Spinal cord (tissue), 10 donors: Measurements from ENCODE around the gene ISOC1. TPM values are rescaled to one million over a fixed set of nuclear protein-coding genes. Genes with fewer than 3 reads are reported as not detected.
A peak's percentile ranks its signal among the peaks of the same experiment; 100 is the strongest.

Experiments used
- DNase-seq, 6 donors: peaks; one replicate each; pipeline versions ENCODE4 v3.0.0 to v3.0.0-alpha.2; 2013 to 2015; ENCODE audit warnings: low spot score in 6 of 6, low read depth in 4 of 6
- H3K27ac ChIP-seq: one replicate; pipeline ENCODE4 v1.5.1; 2013; ENCODE audit warnings: low read depth, low read length, control low read depth
- H3K27me3 ChIP-seq: one replicate; pipeline ENCODE4 v1.6.1; 2013; ENCODE audit warnings: low read length; ENCODE audit not compliant: control insufficient read depth, insufficient read depth
- H3K36me3 ChIP-seq: one replicate; pipeline ENCODE4 v1.6.1; 2013; ENCODE audit warnings: low read length; ENCODE audit not compliant: control insufficient read depth, insufficient read depth
- H3K4me1 ChIP-seq: one replicate; pipeline ENCODE4 v1.6.1; 2013; ENCODE audit warnings: low read length; ENCODE audit not compliant: control insufficient read depth, insufficient read depth
- H3K4me3 ChIP-seq: one replicate; pipeline ENCODE4 v1.5.1; 2013; ENCODE audit warnings: low read depth, low read length, control low read depth
- H3K9me3 ChIP-seq: one replicate; pipeline ENCODE4 v1.6.1; 2013; ENCODE audit warnings: low read length; ENCODE audit not compliant: control insufficient read depth, insufficient read depth
- WGBS: methylation state at CpG from one replicate; pipeline ENCODE4 v1.1.5; 2013; ENCODE audit warnings: missing lambda C conversion rate; ENCODE audit not compliant: insufficient coverage; 5-methylcytosine and 5-hydroxymethylcytosine counted together
- polyA plus RNA-seq, 2 donors: library from polyadenylated mRNA; unstranded; fragments of 120-200 nt; gene quantifications; one replicate each; pipeline ENCODE4 v1.2.1, GENCODE V29; 2013; ENCODE audit not compliant: insufficient read length in 2 of 2
- total RNA-seq, 2 donors: library from RNA; depleted of rRNA in 1 of 2; stranded (reverse); fragments of 120-200 nt in 1 of 2; fragments of >200 nt in 1 of 2; gene quantifications; one replicate each; pipeline versions ENCODE4 v1.2.3 to v1.2.4, GENCODE V29; 2013 to 2014
- donor health status: healthy.

ISOC1 gene
- total and polyA plus RNA-seq, 4 donors = 17.5 to 55.7 (median 38.4) TPM

GRCh38 chr5:129082225-129083136 lies 12.1 kb upstream of the ISOC1 start:
- H3K27ac ChIP-seq = no peak overlapping the region
- no peak for DNase-seq
- H3K4me1 ChIP-seq = no peaks in the 10 kb centered on the region
- H3K9me3 ChIP-seq = no peaks in the 10 kb centered on the region
- no peaks in the 10 kb centered on the region for H3K27me3 ChIP-seq
- H3K36me3 ChIP-seq = no peaks in the 10 kb centered on the region
- 100% methylated on average over 2 of the region's 6 CpGs for WGBS
- no peak overlapping the region for H3K4me3 ChIP-seq

- Histone ChIP-seq H3K27me3 (no peaks in the 10 kb centered on the region), H3K4me3 (peak overlapping the region; percentile 66), H3K36me3 (no peaks in the 10 kb centered on the region), H3K9me3 (no peaks in the 10 kb centered on the region), H3K4me1 (peaks cover 3% of the 10 kb centered on the region), H3K27ac (peak overlapping the region; percentile 29)
- DNase-seq = peak in 4 of 6 donors; percentile 12 to 77 (median 31)
- WGBS = 0% methylated on average over 53 of the region's 61 CpGs
These were observed 663 bp downstream of the ISOC1 start for GRCh38 chr5:129094924-129095899.

- Histone ChIP-seq H3K4me3 (no peak overlapping the region), H3K9me3 (no peaks in the 10 kb centered on the region), H3K36me3 (no peaks in the 10 kb centered on the region), H3K4me1 (peaks cover 3% of the 10 kb centered on the region), H3K27me3 (no peaks in the 10 kb centered on the region), H3K27ac (no peak overlapping the region)
- 80% methylated on average over 4 of the region's 8 CpGs for WGBS
- DNase-seq = no peak
These were observed 1.9 kb downstream of the ISOC1 start for GRCh38 chr5:129096382-129096991.

- WGBS = 72% methylated on average over 10 of the region's 11 CpGs
- DNase-seq = no peak
- Histone ChIP-seq H3K36me3 (no peaks in the 10 kb centered on the region), H3K27me3 (no peaks in the 10 kb centered on the region), H3K9me3 (no peaks in the 10 kb centered on the region), H3K4me3 (no peak overlapping the region), H3K4me1 (peaks cover 3% of the 10 kb centered on the region), H3K27ac (no peak overlapping the region)
These were observed 3.1 kb downstream of the ISOC1 start for GRCh38 chr5:129097498-129098296.

GRCh38 chr5:129098488-129099183 lies 4.1 kb downstream of the ISOC1 start:
- whole genome bisulfite sequencing = 100% methylated on average over 1 of the region's 3 CpGs
- no peak overlapping the region for H3K4me3 ChIP-seq
- H3K4me1 ChIP-seq = peaks cover 3% of the 10 kb centered on the region
- no peak overlapping the region for H3K27ac ChIP-seq
- no peaks in the 10 kb centered on the region for H3K9me3 ChIP-seq
- H3K36me3 ChIP-seq = no peaks in the 10 kb centered on the region
- DNase-seq = no peak
- H3K27me3 ChIP-seq = no peaks in the 10 kb centered on the region

- WGBS = no CpG with 5 or more reads among the region's 1 CpG
- Histone ChIP-seq H3K4me1 (peaks cover under 1% of the 10 kb centered on the region), H3K4me3 (no peak overlapping the region), H3K36me3 (no peaks in the 10 kb centered on the region), H3K27ac (no peak overlapping the region), H3K27me3 (no peaks in the 10 kb centered on the region), H3K9me3 (no peaks in the 10 kb centered on the region)
- no peak for DNase-seq
These were observed 4.6 kb downstream of the ISOC1 start for GRCh38 chr5:129099184-129099569.

- DNase-seq = no peak
These were observed 7.2 kb downstream of the ISOC1 start for GRCh38 chr5:129101794-129102193.

GRCh38 chr5:129103397-129103796 lies 8.8 kb downstream of the ISOC1 start:
- H3K27ac ChIP-seq = no peak overlapping the region
- peaks cover 4% of the 10 kb centered on the region for H3K36me3 ChIP-seq
- no peak for DNase-seq
- no peak overlapping the region for H3K4me3 ChIP-seq
- no peaks in the 10 kb centered on the region for H3K4me1 ChIP-seq
- no peaks in the 10 kb centered on the region for H3K27me3 ChIP-seq
- no peaks in the 10 kb centered on the region for H3K9me3 ChIP-seq

More at GRCh38 chr5:129101794-129102193, 7.2 kb downstream of the ISOC1 start:
- Histone ChIP-seq H3K36me3 (no peaks in the 10 kb centered on the region), H3K9me3 (no peaks in the 10 kb centered on the region), H3K4me3 (no peak overlapping the region), H3K27me3 (no peaks in the 10 kb centered on the region), H3K27ac (no peak overlapping the region), H3K4me1 (no peaks in the 10 kb centered on the region)
- no CpG with 5 or more reads among the region's 2 CpGs for WGBS
